ENCODE measurements around the gene IGFBP4. TPM values are rescaled to one million over a fixed set of nuclear protein-coding genes. Genes with fewer than 3 reads are reported as not detected.

IGFBP4 gene
- total and polyA plus RNA-seq, 4 donors = 74.1 to 649 (median 238) TPM

- Histone ChIP-seq H3K27ac (ENCODE audit: low read depth in 1 of 2, low read length in 2 of 2) (no peak overlapping the region), H3K4me3 (ENCODE audit: low read depth in 1 of 3, low read length in 3 of 3) (no peak overlapping the region), H3K4me1 (ENCODE audit: control insufficient read depth in 4 of 4, insufficient read depth in 4 of 4, low read length in 3 of 4) (peaks cover 0 to 10% (median 4%) of the 10 kb centered on the region in 4 donors), H3K9ac (ENCODE audit: low read depth in 1 of 2, low read length in 2 of 2) (no peak overlapping the region), H3K36me3 (ENCODE audit: control insufficient read depth in 4 of 4, insufficient read depth in 3 of 4, low read depth in 1 of 4, low read length in 3 of 4) (no peaks in the 10 kb centered on the region), H3K9me3 (ENCODE audit: control insufficient read depth in 4 of 4, low read length in 3 of 4) (no peaks in the 10 kb centered on the region), H3K27me3 (ENCODE audit: control insufficient read depth in 4 of 4, insufficient read depth in 4 of 4, low read length in 3 of 4) (no peaks in the 10 kb centered on the region)
- no peak for DNase-seq (ENCODE audit: low spot score)
- no peak for TF ChIP-seq RAD21 (IDR thresholded peaks at IDR 0.05)
- no peak for TF ChIP-seq TAF1 (conservative IDR thresholded peaks at IDR 0.05)
- TF ChIP-seq EGR1 (IDR thresholded peaks at IDR 0.05; ENCODE audit: low read depth in 2 of 2) = no peak
- TF ChIP-seq SP1 (IDR thresholded peaks at IDR 0.05) = no peak
- WGBS = 96% methylated on average over 5 of the region's 5 CpGs
Observed at GRCh38 chr17:40502716-40503115, 59.5 kb downstream of the IGFBP4 start.

GRCh38 chr17:40503154-40503553, 59.9 kb downstream of the IGFBP4 start:
- 94% methylated on average over 2 of the region's 2 CpGs for WGBS

GRCh38 chr17:40506786-40507185, 63.5 kb downstream of the IGFBP4 start:
- WGBS = 94% methylated on average over 5 of the region's 5 CpGs
- H3K4me3 ChIP-seq (ENCODE audit: low read depth in 1 of 3, low read length in 3 of 3) = no peak overlapping the region
- DNase-seq (ENCODE audit: low spot score) = no peak
- TF ChIP-seq FOXA2 (IDR thresholded peaks at IDR 0.05) (no peak), SP1 (IDR thresholded peaks at IDR 0.05) (no peak), CTCF (IDR thresholded peaks at IDR 0.05; ENCODE audit: low read depth, low read length, missing input control) (no peak), RXRA (IDR thresholded peaks at IDR 0.05) (no peak), MAX (IDR thresholded peaks at IDR 0.05) (no peak), TAF1 (conservative IDR thresholded peaks at IDR 0.05) (no peak), ZBTB33 (IDR thresholded peaks at IDR 0.05) (no peak), JUND (IDR thresholded peaks at IDR 0.05) (no peak)
- TF ChIP-seq, protein P1, sequence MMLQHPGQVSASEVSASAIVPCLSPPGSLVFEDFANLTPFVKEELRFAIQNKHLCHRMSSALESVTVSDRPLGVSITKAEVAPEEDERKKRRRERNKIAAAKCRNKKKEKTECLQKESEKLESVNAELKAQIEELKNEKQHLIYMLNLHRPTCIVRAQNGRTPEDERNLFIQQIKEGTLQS (IDR thresholded peaks at IDR 0.05) = no peak
- TF ChIP-seq, protein P2, sequence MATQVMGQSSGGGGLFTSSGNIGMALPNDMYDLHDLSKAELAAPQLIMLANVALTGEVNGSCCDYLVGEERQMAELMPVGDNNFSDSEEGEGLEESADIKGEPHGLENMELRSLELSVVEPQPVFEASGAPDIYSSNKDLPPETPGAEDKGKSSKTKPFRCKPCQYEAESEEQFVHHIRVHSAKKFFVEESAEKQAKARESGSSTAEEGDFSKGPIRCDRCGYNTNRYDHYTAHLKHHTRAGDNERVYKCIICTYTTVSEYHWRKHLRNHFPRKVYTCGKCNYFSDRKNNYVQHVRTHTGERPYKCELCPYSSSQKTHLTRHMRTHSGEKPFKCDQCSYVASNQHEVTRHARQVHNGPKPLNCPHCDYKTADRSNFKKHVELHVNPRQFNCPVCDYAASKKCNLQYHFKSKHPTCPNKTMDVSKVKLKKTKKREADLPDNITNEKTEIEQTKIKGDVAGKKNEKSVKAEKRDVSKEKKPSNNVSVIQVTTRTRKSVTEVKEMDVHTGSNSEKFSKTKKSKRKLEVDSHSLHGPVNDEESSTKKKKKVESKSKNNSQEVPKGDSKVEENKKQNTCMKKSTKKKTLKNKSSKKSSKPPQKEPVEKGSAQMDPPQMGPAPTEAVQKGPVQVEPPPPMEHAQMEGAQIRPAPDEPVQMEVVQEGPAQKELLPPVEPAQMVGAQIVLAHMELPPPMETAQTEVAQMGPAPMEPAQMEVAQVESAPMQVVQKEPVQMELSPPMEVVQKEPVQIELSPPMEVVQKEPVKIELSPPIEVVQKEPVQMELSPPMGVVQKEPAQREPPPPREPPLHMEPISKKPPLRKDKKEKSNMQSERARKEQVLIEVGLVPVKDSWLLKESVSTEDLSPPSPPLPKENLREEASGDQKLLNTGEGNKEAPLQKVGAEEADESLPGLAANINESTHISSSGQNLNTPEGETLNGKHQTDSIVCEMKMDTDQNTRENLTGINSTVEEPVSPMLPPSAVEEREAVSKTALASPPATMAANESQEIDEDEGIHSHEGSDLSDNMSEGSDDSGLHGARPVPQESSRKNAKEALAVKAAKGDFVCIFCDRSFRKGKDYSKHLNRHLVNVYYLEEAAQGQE (IDR thresholded peaks at IDR 0.05) = no peak
- no peaks in the 10 kb centered on the region for H3K9me3 ChIP-seq (ENCODE audit: control insufficient read depth in 4 of 4, low read length in 3 of 4)
- H3K9ac ChIP-seq (ENCODE audit: low read depth in 1 of 2, low read length in 2 of 2) = no peak overlapping the region
- H3K27me3 ChIP-seq (ENCODE audit: control insufficient read depth in 4 of 4, insufficient read depth in 4 of 4, low read length in 3 of 4) = no peaks in the 10 kb centered on the region
- H3K36me3 ChIP-seq (ENCODE audit: control insufficient read depth in 4 of 4, insufficient read depth in 3 of 4, low read depth in 1 of 4, low read length in 3 of 4) = no peaks in the 10 kb centered on the region
- H3K27ac ChIP-seq (ENCODE audit: low read depth in 1 of 2, low read length in 2 of 2) = no peak overlapping the region
- H3K4me1 ChIP-seq (ENCODE audit: control insufficient read depth in 4 of 4, insufficient read depth in 4 of 4, low read length in 3 of 4) = no peaks in the 10 kb centered on the region

More at GRCh38 chr17:40503154-40503553, 59.9 kb downstream of the IGFBP4 start:
- Histone ChIP-seq H3K4me1 (ENCODE audit: control insufficient read depth in 4 of 4, insufficient read depth in 4 of 4, low read length in 3 of 4) (peaks cover 0 to 10% (median 4%) of the 10 kb centered on the region in 4 donors), H3K9ac (ENCODE audit: low read depth in 1 of 2, low read length in 2 of 2) (no peak overlapping the region), H3K36me3 (ENCODE audit: control insufficient read depth in 4 of 4, insufficient read depth in 3 of 4, low read depth in 1 of 4, low read length in 3 of 4) (no peaks in the 10 kb centered on the region), H3K9me3 (ENCODE audit: control insufficient read depth in 4 of 4, low read length in 3 of 4) (no peaks in the 10 kb centered on the region), H3K27me3 (ENCODE audit: control insufficient read depth in 4 of 4, insufficient read depth in 4 of 4, low read length in 3 of 4) (no peaks in the 10 kb centered on the region), H3K4me3 (ENCODE audit: low read depth in 1 of 3, low read length in 3 of 3) (no peak overlapping the region), H3K27ac (ENCODE audit: low read depth in 1 of 2, low read length in 2 of 2) (no peak overlapping the region)
- no peak for DNase-seq (ENCODE audit: low spot score)
- TF ChIP-seq CTCF (IDR thresholded peaks at IDR 0.05; ENCODE audit: low read depth, low read length, missing input control) (no peak), GABPA (IDR thresholded peaks at IDR 0.05 in 1 of 2, conservative IDR thresholded peaks at IDR 0.05 in 1 of 2) (no peak), SP1 (IDR thresholded peaks at IDR 0.05) (no peak), JUND (IDR thresholded peaks at IDR 0.05) (no peak)

Measured in liver (tissue), 9 donors.